ENCODE data around the gene RTP3.

RTP3 gene

DNA sequence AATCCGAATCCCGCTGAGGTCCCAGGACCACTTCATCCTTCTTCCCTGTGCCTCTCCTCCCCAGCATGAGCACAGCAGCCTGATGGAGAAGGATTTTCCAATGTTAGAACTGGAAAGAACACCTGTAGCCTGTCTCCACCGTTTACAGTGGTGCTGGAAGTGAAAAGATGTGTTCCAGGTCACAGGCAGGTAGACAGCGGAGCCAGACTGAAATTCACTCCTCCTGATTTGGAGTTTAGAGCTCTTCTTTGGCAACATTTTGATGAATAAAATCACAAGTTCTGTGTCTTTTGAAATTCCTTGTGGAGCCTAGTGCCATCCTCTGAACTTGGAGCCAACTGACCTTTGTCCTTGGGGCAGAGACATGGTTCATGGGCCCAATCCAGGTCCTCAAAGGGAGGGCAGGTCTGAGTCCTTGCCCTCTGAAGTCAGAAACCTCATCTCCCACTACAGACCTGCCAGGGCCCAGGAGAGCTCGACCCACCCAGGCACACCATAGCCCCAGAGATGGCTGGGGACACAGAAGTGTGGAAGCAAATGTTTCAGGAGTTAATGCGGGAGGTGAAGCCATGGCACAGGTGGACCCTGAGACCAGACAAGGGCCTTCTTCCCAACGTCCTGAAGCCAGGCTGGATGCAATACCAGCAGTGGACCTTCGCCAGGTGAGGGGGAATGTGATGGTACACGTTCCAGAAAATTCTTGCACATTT lies at the start of gene RTP3:
TSS of gene RTP3 (plus strand) at position 421 of the 710 bp plus-strand sequence. CDS start at position 508, 87 bp downstream.
- DNase-seq = no peak

- DNase-seq = no peak
Observed at GRCh38 chr3:46448721-46449120, 49.1 kb upstream of the RTP3 start.

DNA sequence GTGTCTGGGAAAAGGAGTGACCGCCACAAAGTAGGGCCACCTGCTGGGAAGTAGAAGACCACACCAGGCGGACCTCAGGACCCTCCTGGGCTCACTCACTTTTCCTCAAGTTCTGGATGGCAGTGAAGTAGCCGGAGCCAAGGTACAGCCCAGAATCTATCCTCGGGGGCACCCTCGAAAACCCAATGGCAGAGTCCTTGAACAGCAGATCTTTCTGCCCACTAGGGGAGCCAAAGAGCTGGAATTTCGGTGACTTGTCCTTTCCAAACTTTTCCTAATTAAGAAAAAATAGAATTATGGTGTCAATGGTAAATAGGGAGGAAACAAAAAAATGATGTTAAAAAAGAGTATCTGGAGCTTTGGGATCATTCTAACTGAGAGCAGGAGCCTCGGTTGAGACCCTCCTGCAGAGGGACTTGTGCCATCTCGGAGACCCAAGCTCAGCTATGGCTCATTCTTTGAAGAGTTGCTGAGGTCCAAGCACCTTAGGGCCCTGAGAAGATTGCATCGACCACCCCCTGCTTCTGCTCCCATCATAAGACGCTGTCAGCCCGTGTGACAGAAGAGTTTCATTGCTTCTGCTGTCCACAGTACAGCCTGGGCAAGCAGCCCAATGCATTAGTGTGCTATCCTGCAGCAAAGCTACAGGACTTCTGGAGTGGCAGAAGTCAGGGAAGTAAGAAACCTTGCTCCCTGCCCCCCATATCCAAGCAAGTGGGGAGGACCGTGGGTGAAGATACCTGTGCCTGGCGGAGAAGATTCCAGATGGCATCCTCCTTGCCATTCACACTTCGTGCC lies 47.8 kb upstream of the RTP3 start:
- no peak for DNase-seq

DNA sequence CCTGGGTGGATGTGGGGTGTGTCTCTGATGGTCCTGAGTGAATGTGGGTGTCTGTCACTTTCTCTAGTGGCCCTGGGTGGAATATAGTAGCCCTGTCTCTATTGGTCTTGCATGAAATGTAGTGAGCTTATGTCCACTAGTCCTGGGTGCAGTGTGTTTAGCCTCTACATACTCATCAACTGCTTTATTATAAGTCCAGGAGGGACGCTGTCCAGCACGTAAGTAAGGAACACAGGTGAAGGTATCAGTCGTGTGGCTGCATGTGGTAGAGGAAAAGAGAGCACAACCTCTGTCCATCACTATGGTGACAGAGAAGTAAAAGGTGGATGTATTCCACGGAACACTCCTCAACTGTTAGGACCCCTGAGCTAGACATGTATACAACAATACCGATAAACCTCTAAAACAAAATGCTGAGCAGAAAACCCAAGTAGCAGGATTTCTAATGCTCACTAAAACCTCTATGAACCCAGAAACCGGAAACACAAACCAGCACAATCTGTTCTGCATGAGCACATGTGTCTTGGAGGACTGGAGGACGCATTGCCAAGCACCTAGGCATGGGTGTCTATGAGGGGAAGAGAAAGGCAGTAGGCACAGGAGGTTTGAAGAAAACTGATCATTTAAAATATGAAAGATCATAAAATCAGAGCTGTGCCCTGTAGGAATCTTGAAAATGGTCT lies 44.1 kb upstream of the RTP3 start:
- no peak for DNase-seq

DNA sequence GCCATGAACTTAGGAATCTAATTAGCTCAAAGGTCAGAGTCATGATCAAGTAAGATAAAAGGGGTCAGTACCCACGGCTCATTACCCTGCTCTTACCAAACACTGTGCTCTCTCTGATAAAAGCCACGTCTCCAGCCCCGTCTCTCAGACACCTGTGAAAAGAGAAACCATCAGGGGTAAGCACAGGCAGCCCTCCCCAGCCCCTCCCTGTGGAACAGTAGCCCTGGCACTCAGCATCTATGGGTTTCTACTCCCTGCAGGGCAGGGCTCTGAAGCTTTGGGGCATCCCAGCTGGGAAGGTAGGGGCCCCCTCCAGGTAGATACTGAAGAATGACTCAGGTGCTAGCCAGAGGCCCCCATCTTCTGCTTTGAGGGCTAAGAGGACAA lies 43.6 kb upstream of the RTP3 start:
- DNase-seq = no peak

- DNase-seq = no peak
Observed at GRCh38 chr3:46454606-46455005, 43.2 kb upstream of the RTP3 start.

- no peak for DNase-seq
Observed at GRCh38 chr3:46455231-46456115, 42.3 kb upstream of the RTP3 start.

DNA sequence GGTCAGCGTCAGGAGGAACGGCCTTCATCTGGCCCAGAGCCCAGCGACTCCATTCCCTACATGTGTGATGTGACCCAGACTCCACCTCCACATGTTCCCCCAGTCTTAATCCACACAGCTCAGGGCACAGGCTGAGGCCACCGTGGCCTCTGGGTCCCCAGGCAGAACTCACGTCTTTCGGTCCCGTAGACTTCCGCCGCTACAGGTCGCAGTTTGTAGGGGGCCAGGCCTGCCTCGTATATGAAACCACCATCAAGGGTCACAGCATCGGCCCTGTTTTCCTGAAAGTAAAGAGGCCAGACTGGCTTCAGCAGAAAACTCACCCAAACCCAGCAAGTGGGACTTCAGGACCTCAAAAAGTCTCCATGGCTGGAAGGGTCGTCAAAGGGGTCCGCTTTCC lies 41.7 kb upstream of the RTP3 start:
- DNase-seq = no peak

DNA sequence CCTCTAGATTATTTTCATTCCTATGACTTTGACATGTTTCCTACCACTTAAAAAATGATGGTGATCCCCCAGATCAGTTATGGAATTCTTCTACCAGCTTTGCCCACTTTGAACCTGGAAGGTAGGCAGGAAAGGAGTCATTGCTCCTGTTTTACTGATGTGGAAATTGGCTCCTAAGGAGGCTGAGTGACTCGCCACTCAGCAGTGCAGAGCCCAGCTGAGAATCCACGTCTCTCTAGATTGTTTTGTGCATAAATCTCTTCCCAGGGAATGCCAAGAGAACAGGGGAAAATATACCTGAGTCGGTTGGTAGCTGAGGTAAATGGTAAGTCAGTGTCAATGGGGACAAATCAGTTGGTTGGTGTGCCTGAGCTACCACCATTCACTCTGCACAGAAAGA lies 37.7 kb upstream of the RTP3 start:
- no peak for DNase-seq

DNA sequence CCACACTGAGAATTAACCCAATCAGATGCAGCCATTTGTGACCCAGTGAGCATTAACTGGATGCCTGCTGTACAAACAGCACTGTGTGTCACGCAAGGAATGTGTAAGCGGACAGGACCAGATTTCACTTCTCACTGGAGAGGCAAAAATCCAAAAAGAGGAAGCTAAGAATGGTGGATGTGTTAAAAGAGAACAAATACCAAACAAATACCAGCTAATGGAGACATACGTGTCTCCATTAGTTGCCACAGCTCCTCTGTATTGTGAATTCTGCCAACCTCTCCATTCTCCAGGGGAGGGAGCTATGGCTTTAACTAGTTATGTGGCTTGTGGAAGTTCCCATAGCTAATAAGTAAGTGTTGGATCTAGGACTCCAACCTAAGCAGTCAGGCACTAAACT lies 35.7 kb upstream of the RTP3 start:
- DNase-seq = no peak

- no peak for DNase-seq
Observed at GRCh38 chr3:46462511-46462910, 35.3 kb upstream of the RTP3 start.

GRCh38 chr3:46463120-46463867 lies 34.5 kb upstream of the RTP3 start:
- DNase-seq = no peak

DNA sequence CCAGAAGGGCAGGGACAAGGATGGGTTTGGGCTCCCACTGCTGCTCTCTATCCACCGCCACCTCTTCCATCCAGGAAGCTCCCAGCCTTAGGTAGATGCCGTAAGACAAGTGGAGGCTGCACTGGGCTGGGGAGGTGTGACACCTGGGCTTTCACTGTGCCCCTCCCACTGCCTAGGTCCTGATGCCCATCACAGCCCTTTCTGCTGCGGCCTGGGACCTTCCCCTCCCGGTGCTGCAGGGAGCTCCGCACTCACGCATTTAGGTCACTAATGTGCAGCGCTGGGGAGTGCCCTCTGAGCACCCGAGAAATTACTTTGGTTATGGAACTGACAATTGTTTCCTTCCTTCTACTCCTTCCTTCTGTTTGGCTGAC lies 33.9 kb upstream of the RTP3 start:
- no peak for DNase-seq

DNA sequence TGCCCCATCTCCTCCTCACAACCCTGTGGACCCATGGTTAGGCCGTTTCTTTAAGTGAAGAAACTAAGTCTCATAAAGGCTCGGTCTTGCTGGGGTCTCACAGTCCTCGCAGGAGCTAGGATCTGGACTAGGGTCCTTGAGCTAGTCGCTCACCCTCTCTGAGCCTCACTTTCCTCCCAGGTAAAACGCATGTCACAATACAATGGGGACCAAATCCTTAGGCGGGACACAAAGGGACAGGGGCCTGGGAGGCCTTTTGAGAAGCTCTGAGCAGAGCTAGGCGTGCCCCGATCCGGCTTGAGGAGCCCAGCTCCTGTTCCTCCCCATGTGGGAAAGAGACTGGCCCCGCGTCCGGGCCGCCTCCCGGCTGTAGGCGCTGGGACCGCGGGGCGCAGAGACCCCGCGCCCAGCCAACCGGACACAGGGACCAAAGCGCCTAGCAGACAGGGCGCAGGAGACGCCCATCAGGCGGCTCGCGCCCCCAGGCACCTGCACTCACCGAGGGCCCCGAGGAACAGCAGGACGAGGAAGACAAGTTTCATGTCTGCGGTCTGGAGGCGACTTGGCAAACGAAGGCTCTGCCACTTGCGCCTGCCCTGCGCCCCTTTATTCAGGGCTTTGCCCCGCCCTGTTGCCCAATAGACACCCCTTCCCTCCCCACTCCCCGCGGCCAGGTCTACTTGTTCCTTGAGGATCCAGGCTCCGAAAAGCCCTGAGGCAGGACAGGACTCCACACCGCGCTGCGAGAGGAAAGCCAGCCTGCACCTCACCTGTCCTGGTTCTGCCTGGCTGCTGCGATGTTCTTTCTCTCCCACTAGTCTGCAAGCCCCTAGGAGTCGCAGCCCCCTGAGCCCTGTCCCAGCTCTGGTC lies 33.2 kb upstream of the RTP3 start, which contains the start of gene LTF:
TSS of gene LTF (minus strand) at position 580 of the 870 bp plus-strand sequence. CDS start at position 542, 38 bp downstream.
- no peak for DNase-seq

DNA sequence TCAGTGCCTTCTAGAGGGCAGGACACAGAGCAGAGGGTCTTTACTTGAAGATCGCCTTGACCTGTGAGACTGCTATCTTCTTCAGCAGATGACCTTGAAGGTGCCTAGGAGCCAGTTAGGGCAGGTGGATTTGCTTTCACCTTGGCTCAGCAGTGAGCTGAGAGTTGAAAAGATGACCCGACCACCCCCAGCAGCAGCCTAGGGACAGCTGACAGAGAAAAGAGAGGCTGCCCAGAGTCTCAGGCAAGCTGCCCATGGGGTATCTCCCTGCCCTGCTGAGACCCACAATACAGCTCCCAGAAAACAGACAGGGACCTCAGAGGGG lies 32.6 kb upstream of the RTP3 start:
- DNase-seq = no peak

GRCh38 chr3:46466273-46466672 lies 31.5 kb upstream of the RTP3 start:
- DNase-seq = no peak

GRCh38 chr3:46466871-46467403 lies 30.8 kb upstream of the RTP3 start:
- DNase-seq = no peak

DNA sequence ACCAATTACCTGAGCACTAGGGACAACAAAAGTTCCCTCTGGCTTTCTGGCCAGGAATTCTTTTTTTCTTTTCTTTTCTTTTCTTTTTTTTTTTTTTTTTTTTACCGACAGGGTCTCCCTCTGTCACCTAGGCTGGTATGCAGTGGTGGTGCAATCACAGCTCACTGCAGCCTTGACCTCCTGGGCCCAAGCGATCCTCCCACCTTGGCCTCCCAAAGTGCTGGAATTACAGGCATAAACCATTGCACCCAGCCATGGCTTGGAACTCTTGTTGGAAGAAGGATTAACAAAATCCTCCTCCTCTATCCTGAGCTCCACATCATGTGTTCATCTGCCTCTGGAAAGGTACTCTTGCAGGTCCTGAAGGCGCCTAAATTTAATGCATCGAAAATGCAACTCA lies 30.2 kb upstream of the RTP3 start:
- DNase-seq = no peak

- no peak for DNase-seq
Observed at GRCh38 chr3:46468753-46469600, 28.8 kb upstream of the RTP3 start.
